GM12801 (cell line): ENCODE measurements around the gene TFAP2A.

ENCODE experiments used
- CTCF ChIP-seq: IDR thresholded peaks from one replicate; pipeline ENCODE4 v1.5.1; 2011; ENCODE audit warnings: control low read depth; ENCODE audit not compliant: insufficient read length; ENCODE audit errors: extremely low read depth

Gene TFAP2A

DNA sequence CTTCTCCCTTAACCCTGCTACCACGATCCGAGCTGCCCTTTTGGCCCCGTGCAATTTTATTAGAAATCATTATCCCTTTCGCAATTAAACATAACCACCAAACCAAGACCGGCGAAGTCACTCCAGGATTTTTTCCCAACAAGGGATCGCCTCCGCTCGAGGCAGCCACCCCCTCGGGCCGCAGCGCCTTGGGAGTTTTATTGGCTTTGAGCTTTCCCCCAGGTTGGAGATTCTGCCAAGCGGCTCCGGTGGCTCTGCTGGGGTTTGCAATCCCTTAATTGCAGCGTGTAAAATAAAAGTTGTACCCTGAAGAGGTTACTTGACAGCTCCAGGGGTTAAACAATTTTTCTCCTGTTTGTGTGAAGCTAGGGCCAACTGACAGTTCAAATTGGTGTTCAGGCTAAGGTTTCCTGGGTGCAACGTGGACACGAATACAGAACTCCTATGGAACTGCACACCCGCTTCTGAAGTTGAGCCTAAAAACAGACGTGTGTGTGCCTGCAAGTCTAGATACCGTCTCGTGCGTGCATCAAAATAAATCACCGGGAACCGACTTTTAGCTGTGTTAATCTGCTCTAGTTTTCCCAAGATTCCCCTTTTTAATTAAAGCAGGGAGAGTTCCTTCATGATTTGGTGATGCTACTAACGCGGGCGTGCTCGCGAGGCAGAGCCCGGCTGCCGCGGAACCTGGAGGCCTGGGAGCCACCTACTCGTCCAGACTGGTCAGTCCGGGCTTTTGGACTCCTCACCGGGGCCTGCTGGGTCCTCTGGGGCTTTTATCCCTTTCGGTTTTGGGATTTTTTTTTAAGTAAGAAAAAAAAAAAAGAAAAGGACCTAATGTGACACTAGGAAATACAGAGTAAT lies 975 bp upstream of the TFAP2A start:
- TF ChIP-seq CTCF = no peak

- no peak for TF ChIP-seq CTCF
Observed at GRCh38 chr6:10413850-10414738, 780 bp downstream of the TFAP2A start.

GRCh38 chr6:10413262-10413849 lies 1.5 kb downstream of the TFAP2A start:
- TF ChIP-seq CTCF = no peak

DNA sequence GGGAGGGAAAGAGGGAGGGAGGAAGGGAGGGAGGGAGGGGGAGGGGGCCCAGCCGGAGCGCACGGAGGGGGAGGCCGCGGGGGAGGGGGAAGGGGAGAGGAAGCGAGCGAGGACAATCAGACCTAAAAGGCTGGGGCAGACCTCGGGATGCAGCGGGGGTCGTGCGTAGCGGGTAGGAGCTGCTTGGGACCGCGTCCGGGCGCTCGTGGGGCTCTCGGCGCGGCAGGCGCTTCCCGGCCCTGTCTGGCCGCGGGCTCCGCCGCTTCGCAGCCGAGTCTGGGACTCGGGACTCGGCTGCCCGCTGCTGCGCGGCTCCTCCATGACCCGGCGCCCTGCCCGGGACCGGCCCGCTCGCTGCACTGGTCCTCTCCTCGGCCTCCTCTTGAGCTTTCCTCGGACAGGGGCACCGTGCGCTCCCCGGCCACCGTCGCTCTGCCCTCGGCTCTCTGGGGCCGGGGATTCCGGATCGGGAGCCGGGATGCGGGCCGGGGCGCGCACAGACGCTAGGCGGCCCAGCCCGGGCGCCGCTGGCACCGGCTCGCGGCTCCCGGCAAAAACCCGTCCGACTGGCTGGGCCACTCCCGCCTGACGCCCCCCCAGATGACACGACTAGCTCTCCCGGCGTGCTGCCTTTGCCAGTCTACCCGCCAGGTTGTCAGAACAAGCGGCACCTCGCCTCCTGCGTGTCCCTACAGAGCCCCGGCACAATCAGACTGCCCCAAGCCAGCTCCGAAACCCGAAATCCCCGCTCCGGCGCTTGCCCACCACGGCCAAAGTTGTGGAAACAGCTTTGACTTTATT lies 2.2 kb downstream of the TFAP2A start:
- no peak for TF ChIP-seq CTCF

DNA sequence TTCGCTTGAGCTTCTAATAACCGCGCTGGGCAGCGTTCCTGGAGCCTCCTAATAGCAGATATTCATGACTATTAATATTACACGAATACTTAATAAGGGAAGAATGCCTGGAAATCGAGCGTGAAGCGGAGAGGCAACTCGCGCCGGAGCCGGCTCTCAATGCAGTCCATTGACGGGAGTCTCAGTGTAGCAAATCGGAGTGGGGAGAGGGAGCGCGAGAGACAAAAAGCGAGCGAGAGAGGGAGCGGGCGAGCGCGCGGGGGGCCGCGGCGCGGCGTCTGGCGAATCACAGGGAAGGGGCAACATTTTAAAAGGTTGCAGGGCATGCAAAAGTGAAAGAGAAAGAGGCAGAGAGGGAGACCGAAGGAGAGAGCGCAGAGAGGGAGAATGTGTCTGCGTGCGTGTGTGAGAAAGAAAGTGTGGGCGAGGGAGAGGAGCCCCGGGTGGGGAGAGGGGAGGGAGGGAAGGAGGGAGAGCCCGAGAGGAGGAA lies 2.9 kb downstream of the TFAP2A start:
- TF ChIP-seq CTCF = no peak

GRCh38 chr6:10411131-10411970 lies 3.5 kb downstream of the TFAP2A start:
- no peak for TF ChIP-seq CTCF
